Mesendoderm (in vitro differentiated cells): ENCODE data around the gene LTB4R.

Experiments used
- DNase-seq: peaks from one replicate; pipeline ENCODE4 v3.0.0; 2013
- H2AK5ac ChIP-seq: 2 replicates; pipeline ENCODE4 v1.6.1; 2013; ENCODE audit warnings: low read length, inconsistent platforms
- H2BK120ac ChIP-seq: 2 replicates; pipeline ENCODE4 v1.6.1; 2013; ENCODE audit warnings: low read depth, mild to moderate bottlenecking, low read length, moderate library complexity, mixed read lengths
- H2BK15ac ChIP-seq: replicated peaks from 2 replicates; pipeline ENCODE4 v1.6.1; 2013; ENCODE audit warnings: low read depth, mild to moderate bottlenecking, moderate library complexity
- H2BK5ac ChIP-seq: 2 replicates; pipeline ENCODE4 v1.6.1; 2013; ENCODE audit warnings: low read length, inconsistent platforms
- H3K18ac ChIP-seq: 2 replicates; pipeline ENCODE4 v1.6.1; 2013; ENCODE audit warnings: mild to moderate bottlenecking, low read length, mixed read lengths
- H3K23ac ChIP-seq: one replicate; pipeline ENCODE4 v1.6.1; 2013; ENCODE audit warnings: low read length
- H3K27ac ChIP-seq: 2 replicates; pipeline ENCODE4 v1.5.1; 2013; ENCODE audit warnings: low read depth, mild to moderate bottlenecking, inconsistent platforms, low read length, moderate library complexity
- H3K27me3 ChIP-seq: 2 replicates; pipeline ENCODE4 v1.6.1; 2013; ENCODE audit warnings: low read length, control low read depth, mild to moderate bottlenecking, inconsistent platforms; ENCODE audit not compliant: insufficient read depth, poor library complexity
- H3K36me3 ChIP-seq: 2 replicates; pipeline ENCODE4 v1.6.1; 2013; ENCODE audit warnings: low read length, inconsistent platforms; ENCODE audit not compliant: control insufficient read depth, insufficient read depth
- H3K4ac ChIP-seq: one replicate; pipeline ENCODE4 v1.6.1; 2013; ENCODE audit warnings: low read depth, mild to moderate bottlenecking, low read length, moderate library complexity
- H3K4me1 ChIP-seq: 2 replicates; pipeline ENCODE4 v1.6.1; 2013; ENCODE audit warnings: low read depth, low read length, inconsistent platforms; ENCODE audit not compliant: control insufficient read depth
- H3K4me2 ChIP-seq: 2 replicates; pipeline ENCODE4 v1.6.1; 2013; ENCODE audit warnings: low read length
- H3K4me3 ChIP-seq: 2 replicates; pipeline ENCODE4 v1.5.1; 2013; ENCODE audit warnings: mild to moderate bottlenecking, low read length
- H3K56ac ChIP-seq: one replicate; pipeline ENCODE4 v1.6.1; 2013; ENCODE audit warnings: low read length
- H3K79me1 ChIP-seq: 2 replicates; pipeline ENCODE4 v1.6.1; 2013; ENCODE audit warnings: low read length, inconsistent platforms
- H3K79me2 ChIP-seq: 2 replicates; pipeline ENCODE4 v1.6.1; 2013; ENCODE audit warnings: mild to moderate bottlenecking, low read length; ENCODE audit not compliant: control insufficient read depth, insufficient read depth
- H3K9ac ChIP-seq: 2 replicates; pipeline ENCODE4 v1.6.1; 2013; ENCODE audit warnings: low read length, inconsistent platforms
- H4K5ac ChIP-seq: one replicate; pipeline ENCODE4 v1.6.1; 2013; ENCODE audit warnings: low read length
- H4K8ac ChIP-seq: one replicate; pipeline ENCODE4 v1.6.1; 2013; ENCODE audit warnings: low read depth, mild to moderate bottlenecking, control low read depth, low read length, moderate library complexity
- WGBS: extraction: QIAGEN DNeasy Blood & Tissue Kit; methylation state at CpG from one replicate; pipeline ENCODE4 v1.1.7; 2013; ENCODE audit warnings: low lambda C conversion rate, missing lambda C conversion rate; ENCODE audit not compliant: insufficient coverage; ENCODE audit errors: extremely low coverage; 5-methylcytosine and 5-hydroxymethylcytosine counted together

The LTB4R gene

GRCh38 chr14:24330973-24331674 lies 19.8 kb downstream of the LTB4R start:
- Histone ChIP-seq H2BK15ac (no peak overlapping the region), H3K56ac (no peak overlapping the region)
- no CpG with 5 or more reads among the region's 10 CpGs for WGBS

GRCh38 chr14:24331731-24332267 lies 20.5 kb downstream of the LTB4R start:
- no peak overlapping the region for H3K23ac ChIP-seq
- no peak overlapping the region for H2BK5ac ChIP-seq
- no peak overlapping the region for H3K27ac ChIP-seq
- no CpG with 5 or more reads among the region's 26 CpGs for WGBS
- H3K79me2 ChIP-seq: no peaks in the 10 kb centered on the region
- DNase-seq: no peak
- no peak overlapping the region for H2BK15ac ChIP-seq
- H3K56ac ChIP-seq: no peak overlapping the region
- H2BK120ac ChIP-seq: no peak overlapping the region
- no peak overlapping the region for H3K4me3 ChIP-seq
- H4K5ac ChIP-seq: no peak overlapping the region
- no peak overlapping the region for H3K18ac ChIP-seq
- H2AK5ac ChIP-seq: no peak overlapping the region
- H3K4me1 ChIP-seq: peaks cover 2% of the 10 kb centered on the region
- H4K8ac ChIP-seq: no peak overlapping the region
- H3K27me3 ChIP-seq: peaks cover 17% of the 10 kb centered on the region
- no peak overlapping the region for H3K9ac ChIP-seq
- H3K4ac ChIP-seq: no peak overlapping the region
- no peaks in the 10 kb centered on the region for H3K79me1 ChIP-seq
- H3K4me2 ChIP-seq: no peak overlapping the region
- H3K36me3 ChIP-seq: no peaks in the 10 kb centered on the region

More at GRCh38 chr14:24330973-24331674, 19.8 kb downstream of the LTB4R start:
- no peak overlapping the region for H3K4me2 ChIP-seq
- peaks cover 2% of the 10 kb centered on the region for H3K4me1 ChIP-seq
- no peaks in the 10 kb centered on the region for H3K79me1 ChIP-seq
- H3K36me3 ChIP-seq: no peaks in the 10 kb centered on the region
- no peak overlapping the region for H2AK5ac ChIP-seq
- H3K9ac ChIP-seq: no peak overlapping the region
- no peak overlapping the region for H3K18ac ChIP-seq
- no peak overlapping the region for H2BK5ac ChIP-seq
- H3K23ac ChIP-seq: no peak overlapping the region
- no peak overlapping the region for H3K27ac ChIP-seq
- no peak overlapping the region for H4K8ac ChIP-seq
- no peak overlapping the region for H4K5ac ChIP-seq
- H3K4me3 ChIP-seq: no peak overlapping the region
- no peak for DNase-seq
- no peaks in the 10 kb centered on the region for H3K79me2 ChIP-seq
- peaks cover 15% of the 10 kb centered on the region for H3K27me3 ChIP-seq
- no peak overlapping the region for H3K4ac ChIP-seq
- H2BK120ac ChIP-seq: no peak overlapping the region

DNA sequence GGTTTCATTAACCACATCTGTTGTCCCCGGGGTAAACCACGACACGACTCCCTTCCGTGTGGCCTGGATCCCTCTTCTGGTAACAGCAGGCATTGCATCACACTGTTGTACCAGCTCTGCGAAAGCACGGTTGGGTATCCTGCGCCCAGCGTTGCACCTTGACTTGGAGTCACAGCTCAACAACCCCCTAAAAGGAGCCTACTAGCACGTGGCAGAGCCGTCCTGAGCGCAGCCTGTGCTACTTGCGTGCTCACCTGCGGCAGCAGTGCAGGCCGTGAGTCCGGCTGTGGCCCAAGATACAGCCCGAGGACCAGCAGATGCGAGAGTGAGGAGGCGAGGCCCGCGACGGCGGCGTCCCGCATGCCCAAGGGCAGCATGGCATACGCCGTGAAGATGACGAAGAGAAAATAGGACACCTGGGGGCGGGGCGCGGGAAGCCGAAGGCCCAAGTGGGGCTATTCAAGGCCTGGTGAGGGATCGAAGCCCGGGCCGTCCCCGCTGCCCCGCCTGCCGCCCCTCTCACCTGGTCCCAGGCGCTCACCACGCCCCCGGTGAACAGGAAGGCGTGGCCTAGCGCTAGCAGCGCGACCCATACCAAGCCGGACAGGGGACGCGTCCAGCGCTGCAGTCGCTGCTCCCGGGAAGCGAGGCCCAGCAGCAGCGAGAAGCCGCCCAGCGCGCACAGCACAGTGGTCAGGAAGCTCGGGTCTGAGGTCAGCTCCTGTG lies 21.1 kb downstream of the LTB4R start:
- Histone ChIP-seq H3K79me1 (no peaks in the 10 kb centered on the region), H3K27ac (no peak overlapping the region), H3K4me2 (peak overlapping the region; percentile 36), H2AK5ac (no peak overlapping the region), H3K23ac (no peak overlapping the region), H3K27me3 (peaks cover 23% of the 10 kb centered on the region), H3K4me1 (peaks cover 2% of the 10 kb centered on the region), H2BK120ac (no peak overlapping the region), H4K8ac (no peak overlapping the region), H3K9ac (peak overlapping the region; percentile 30), H4K5ac (no peak overlapping the region), H3K79me2 (no peaks in the 10 kb centered on the region), H3K4me3 (no peak overlapping the region), H3K18ac (no peak overlapping the region), H2BK5ac (no peak overlapping the region), H3K56ac (peak overlapping the region; percentile 52), H3K36me3 (no peaks in the 10 kb centered on the region), H2BK15ac (no peak overlapping the region), H3K4ac (no peak overlapping the region)
- no CpG with 5 or more reads among the region's 56 CpGs for WGBS
- peak; percentile 79 for DNase-seq

GRCh38 chr14:24334431-24335291 lies 23.4 kb downstream of the LTB4R start, which contains the start of gene ADCY4:
ADCY4 (minus strand) TSS chr14:24335071; CDS start chr14:24334652, 419 bp downstream.
- WGBS: no CpG with 5 or more reads among the region's 65 CpGs
- no peak for DNase-seq
- H3K4me3 ChIP-seq: peak within 1 kb of the TSS; percentile 32
- no peak within 1 kb of the TSS for H2BK15ac ChIP-seq
- peaks cover 40% of the 10 kb centered on the region for H3K27me3 ChIP-seq
- H3K4me2 ChIP-seq: peak within 1 kb of the TSS; percentile 90
- H2AK5ac ChIP-seq: no peak within 1 kb of the TSS
- peak within 1 kb of the TSS; percentile 42 for H3K9ac ChIP-seq
- H3K23ac ChIP-seq: no peak within 1 kb of the TSS
- peaks cover 2% of the 10 kb centered on the region for H3K4me1 ChIP-seq
- H3K56ac ChIP-seq: peak within 1 kb of the TSS; percentile 83
- no peaks in the 10 kb centered on the region for H3K79me2 ChIP-seq
- H3K27ac ChIP-seq: no peak within 1 kb of the TSS
- H2BK120ac ChIP-seq: no peak within 1 kb of the TSS
- no peak within 1 kb of the TSS for H4K5ac ChIP-seq
- no peaks in the 10 kb centered on the region for H3K36me3 ChIP-seq
- H3K79me1 ChIP-seq: no peaks in the 10 kb centered on the region
- no peak within 1 kb of the TSS for H3K18ac ChIP-seq
- H4K8ac ChIP-seq: no peak within 1 kb of the TSS
- H3K4ac ChIP-seq: no peak within 1 kb of the TSS
- no peak within 1 kb of the TSS for H2BK5ac ChIP-seq

DNA sequence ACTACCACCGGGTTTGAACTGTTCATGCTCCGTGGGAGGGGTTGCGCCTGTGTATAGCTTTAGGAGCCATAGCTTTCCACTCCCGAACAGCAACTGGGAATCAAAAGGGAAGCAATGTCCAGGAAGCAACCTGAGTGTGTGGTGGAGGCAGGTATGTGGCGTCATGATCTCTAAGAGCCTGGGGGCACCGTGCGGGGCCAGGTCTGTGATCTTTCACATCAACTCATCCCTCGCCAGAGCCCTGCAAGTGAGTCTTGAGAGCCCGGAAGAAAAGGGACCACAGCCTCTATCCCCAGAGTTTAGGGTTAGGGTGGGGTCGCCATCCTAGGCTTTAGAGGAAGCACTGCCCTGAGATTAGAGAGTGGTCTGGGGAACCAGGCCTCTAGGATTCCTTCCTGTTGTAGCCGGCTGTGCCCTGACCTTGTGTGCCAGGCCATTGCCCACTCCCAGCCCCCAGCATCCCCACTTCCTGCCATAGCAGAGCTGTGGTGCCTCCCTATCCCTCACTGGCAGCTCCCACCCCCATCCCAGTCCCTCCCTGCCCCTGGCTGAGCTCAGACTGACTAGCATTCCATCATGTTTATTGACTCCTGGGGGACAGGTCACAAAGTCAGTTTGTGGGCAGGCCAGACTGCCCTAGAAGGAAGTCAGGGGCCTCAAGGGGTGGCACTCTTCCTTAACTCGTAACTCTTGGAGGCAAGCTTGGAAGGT lies 24.3 kb downstream of the LTB4R start:
- H3K23ac ChIP-seq: no peak overlapping the region
- H3K56ac ChIP-seq: peak overlapping the region; percentile 83
- H3K4me3 ChIP-seq: no peak overlapping the region
- H3K4me1 ChIP-seq: peaks cover 2% of the 10 kb centered on the region
- no peak overlapping the region for H4K5ac ChIP-seq
- no peak overlapping the region for H3K27ac ChIP-seq
- peak; percentile 49 for DNase-seq
- no peak overlapping the region for H3K4ac ChIP-seq
- WGBS: no CpG with 5 or more reads among the region's 12 CpGs
- no peak overlapping the region for H2BK15ac ChIP-seq
- H3K36me3 ChIP-seq: no peaks in the 10 kb centered on the region
- H3K4me2 ChIP-seq: no peak overlapping the region
- H3K27me3 ChIP-seq: peaks cover 49% of the 10 kb centered on the region
- no peak overlapping the region for H2BK5ac ChIP-seq
- H4K8ac ChIP-seq: no peak overlapping the region
- no peaks in the 10 kb centered on the region for H3K79me1 ChIP-seq
- H3K9ac ChIP-seq: no peak overlapping the region
- no peaks in the 10 kb centered on the region for H3K79me2 ChIP-seq
- H2AK5ac ChIP-seq: no peak overlapping the region
- H3K18ac ChIP-seq: no peak overlapping the region
- H2BK120ac ChIP-seq: no peak overlapping the region
